ENCODE measurements around the gene PHTF2.
"Not testable (repeated sequence)": the region's sequence is repeated elsewhere in the genome, so short reads cannot be mapped to it uniquely, and the experiment has no call there.

Gene PHTF2

GRCh38 chr7:77798394-77799077 lies at the start of gene PHTF2, which contains the start of gene TMEM60:
TSS of gene PHTF2 (plus strand) at chr7:77798773.
TSS of gene TMEM60 (minus strand) at chr7:77798434. CDS start at chr7:77794373, 4,061 bp downstream.
- DNase-seq = peak; percentile 93 to 94

GRCh38 chr7:77752016-77752415 lies 46.6 kb upstream of the PHTF2 start:
- no peak for DNase-seq

GRCh38 chr7:77753173-77753572 lies 45.4 kb upstream of the PHTF2 start:
- no peak for DNase-seq

- no peak for DNase-seq
Observed at GRCh38 chr7:77757589-77757988, 41.0 kb upstream of the PHTF2 start.

GRCh38 chr7:77759294-77759889 lies 39.2 kb upstream of the PHTF2 start:
- DNase-seq = peak; percentile 66 to 69

- no peak for DNase-seq
Observed at GRCh38 chr7:77760809-77761453, 37.6 kb upstream of the PHTF2 start.

- DNase-seq = no peak
Observed at GRCh38 chr7:77765481-77765880, 33.1 kb upstream of the PHTF2 start.

- DNase-seq = no peak
Observed at GRCh38 chr7:77765906-77766800, 32.4 kb upstream of the PHTF2 start.

GRCh38 chr7:77766801-77767605 lies 31.6 kb upstream of the PHTF2 start:
- no peak for DNase-seq

GRCh38 chr7:77770316-77770715 lies 28.3 kb upstream of the PHTF2 start:
- no peak for DNase-seq

GRCh38 chr7:77771901-77772300 lies 26.7 kb upstream of the PHTF2 start:
- no peak for DNase-seq

- DNase-seq = no peak
Observed at GRCh38 chr7:77778535-77778934, 20.0 kb upstream of the PHTF2 start.

- DNase-seq = no peak
Observed at GRCh38 chr7:77782383-77782782, 16.2 kb upstream of the PHTF2 start.

- no peak for DNase-seq
Observed at GRCh38 chr7:77783111-77783510, 15.5 kb upstream of the PHTF2 start.

- no peak for DNase-seq
Observed at GRCh38 chr7:77783545-77783944, 15.0 kb upstream of the PHTF2 start.

GRCh38 chr7:77784426-77784825 lies 14.1 kb upstream of the PHTF2 start:
- DNase-seq = not testable (repeated sequence)

GRCh38 chr7:77786018-77786417 lies 12.6 kb upstream of the PHTF2 start:
- DNase-seq = no peak

GRCh38 chr7:77786741-77787140 lies 11.8 kb upstream of the PHTF2 start:
- DNase-seq = no peak

- no peak for DNase-seq
Observed at GRCh38 chr7:77788327-77788902, 10.2 kb upstream of the PHTF2 start.

- DNase-seq = no peak
Observed at GRCh38 chr7:77791336-77791735, 7.2 kb upstream of the PHTF2 start.

- no peak for DNase-seq
Observed at GRCh38 chr7:77791956-77792355, 6.6 kb upstream of the PHTF2 start.

GRCh38 chr7:77794000-77794399 lies 4.6 kb upstream of the PHTF2 start:
- no peak for DNase-seq

All from activated T-cell treated with anti-CD3 and anti-CD28 coated beads, Interleukin-2, amount 50 U/mL, for 48 hours (primary cell).